ENCODE data around the gene ADCY3.
"Not testable (repeated sequence)": the region's sequence is repeated elsewhere in the genome, so short reads cannot be mapped to it uniquely, and the experiment has no call there.

ADCY3 gene

DNA sequence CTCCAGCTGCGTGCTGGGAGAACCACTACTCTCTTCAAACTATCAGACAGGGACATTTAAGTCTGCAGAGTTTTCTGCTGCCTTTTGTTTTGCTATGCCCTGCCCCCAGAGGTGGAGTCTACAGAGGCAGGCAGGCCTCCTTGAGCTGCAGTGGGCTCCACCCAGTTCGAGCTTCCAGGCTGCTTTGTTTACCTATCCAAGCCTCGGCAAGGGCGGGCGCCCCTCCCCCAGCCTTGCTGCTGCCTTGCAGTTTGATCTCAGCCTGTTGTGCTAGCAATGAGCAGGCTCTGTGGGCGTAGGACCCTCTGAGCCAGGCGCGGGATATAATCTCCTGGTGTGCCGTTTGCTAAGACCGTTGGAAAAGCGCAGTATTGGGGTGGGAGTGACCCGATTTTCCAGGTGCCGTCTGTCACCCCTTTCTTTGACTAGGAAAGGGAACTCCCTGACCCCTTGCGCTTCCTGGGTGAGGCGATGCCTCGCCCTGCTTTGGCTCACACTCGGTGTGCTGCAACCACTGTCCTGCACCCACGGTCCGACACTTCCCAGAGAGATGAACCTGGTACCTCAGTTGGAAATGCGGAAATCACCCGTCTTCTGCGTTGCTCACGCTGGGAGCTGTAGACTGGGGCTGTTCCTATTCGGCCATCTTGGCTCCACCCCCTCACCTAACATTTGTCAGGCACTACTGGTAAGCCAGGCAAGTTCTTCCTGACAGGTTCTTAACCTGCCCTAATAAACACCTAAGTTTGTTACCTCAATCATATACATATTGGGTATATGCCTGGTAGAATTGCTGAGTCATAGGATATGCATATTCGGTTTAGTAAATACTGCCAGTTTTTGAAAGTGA lies 114.0 kb downstream of the ADCY3 start:
- not testable (repeated sequence) for DNase-seq

DNA sequence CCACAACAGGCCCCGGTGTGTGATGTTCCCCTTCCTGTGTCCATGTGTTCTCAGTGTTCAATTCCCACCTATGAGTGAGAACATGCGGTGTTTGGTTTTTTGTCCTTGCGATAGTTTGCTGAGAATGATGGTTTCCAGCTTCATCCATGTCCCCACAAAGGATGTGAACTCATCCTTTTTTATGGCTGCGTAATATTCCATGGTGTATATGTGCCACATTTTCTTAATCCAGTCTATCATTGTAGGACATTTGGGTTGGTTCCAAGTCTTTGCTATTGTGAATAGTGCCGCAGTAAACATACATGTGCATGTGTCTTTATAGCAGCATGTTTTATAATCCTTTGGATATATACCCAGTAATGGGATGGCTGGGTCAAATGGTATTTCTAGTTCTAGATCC lies 119.5 kb downstream of the ADCY3 start:
- DNase-seq: not testable (repeated sequence)

DNA sequence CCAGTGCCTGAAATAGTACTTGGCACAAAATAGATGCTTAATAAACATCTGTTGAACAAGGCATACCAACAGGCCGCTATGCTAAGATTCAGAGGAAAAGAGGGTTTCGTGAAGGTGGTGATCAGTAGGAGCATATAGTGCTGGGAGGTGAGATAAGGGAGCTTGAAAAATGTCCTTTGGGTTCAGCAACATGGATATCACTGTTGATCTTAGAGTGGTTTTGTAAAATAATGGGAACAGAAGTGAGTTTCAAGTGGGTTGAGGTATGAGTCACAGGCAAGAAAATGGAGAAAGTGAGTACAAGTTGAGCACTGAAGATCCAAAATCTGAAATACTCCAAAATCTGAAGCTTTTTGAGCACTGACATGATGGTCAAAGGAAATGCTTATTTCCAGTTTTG lies 122.4 kb downstream of the ADCY3 start:
- no peak for DNase-seq

GRCh38 chr2:24793761-24794435 lies 126.1 kb downstream of the ADCY3 start:
- no peak for DNase-seq

GRCh38 chr2:24792874-24793760 lies 126.9 kb downstream of the ADCY3 start, which contains the start of the genes CENPO and PTRHD1:
Gene CENPO, plus strand, starts transcription at chr2:24793425. Its CDS starts 495 bp downstream, at chr2:24793920.
Gene PTRHD1, minus strand, starts transcription at chr2:24793391. Its CDS starts 14 bp downstream, at chr2:24793377.
- peak; percentile 89 to 96 for DNase-seq

GRCh38 chr2:24792542-24792873 lies 127.5 kb downstream of the ADCY3 start:
- DNase-seq: no peak

GRCh38 chr2:24791452-24791851 lies 128.6 kb downstream of the ADCY3 start:
- DNase-seq: no peak

GRCh38 chr2:24788816-24789215 lies 131.2 kb downstream of the ADCY3 start:
- DNase-seq: no peak

DNA sequence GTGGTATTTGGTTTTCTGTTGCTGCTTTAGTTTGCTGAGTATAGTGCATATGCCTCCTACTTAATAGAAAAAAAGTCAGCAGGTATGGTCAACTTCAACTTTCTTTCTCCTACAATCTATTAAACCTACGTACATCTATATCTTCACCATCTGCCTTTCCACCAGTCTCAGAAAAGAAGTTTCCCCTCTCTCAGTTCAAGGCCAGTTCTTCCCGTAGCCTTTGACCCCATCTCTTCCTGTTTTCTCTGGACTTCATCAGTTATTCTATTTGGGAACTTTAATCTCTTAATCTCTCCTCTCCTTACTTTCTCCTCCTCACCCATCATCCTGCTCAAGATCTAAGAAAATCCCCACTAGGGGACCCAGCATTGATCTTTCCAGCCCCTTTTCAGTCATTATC lies 132.5 kb downstream of the ADCY3 start:
- DNase-seq: no peak

GRCh38 chr2:24785671-24786321 lies 134.2 kb downstream of the ADCY3 start:
- no peak for DNase-seq

- no peak for DNase-seq
Measured at GRCh38 chr2:24783641-24784040, 136.4 kb downstream of the ADCY3 start.

DNA sequence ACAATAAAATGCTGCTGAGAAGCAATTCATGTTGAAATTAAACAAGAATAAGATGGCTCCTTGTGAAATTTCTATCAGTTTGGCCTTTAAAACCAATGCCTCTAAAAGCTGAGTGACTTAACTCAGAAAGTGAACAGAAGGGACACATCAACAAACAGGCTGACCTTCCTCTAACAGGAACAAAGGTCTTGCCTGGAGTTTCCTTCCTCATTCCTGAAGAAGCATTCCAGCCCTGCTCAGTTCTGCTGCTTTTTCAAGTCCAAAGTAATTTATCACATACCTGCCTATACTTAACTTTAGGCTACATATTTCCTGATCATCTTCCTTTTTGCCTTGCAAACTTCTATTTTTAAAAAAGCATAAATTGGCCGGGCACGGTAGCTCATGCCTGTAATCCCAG lies 140.9 kb downstream of the ADCY3 start:
- no peak for DNase-seq

GRCh38 chr2:24774373-24774772 lies 145.7 kb downstream of the ADCY3 start:
- DNase-seq: no peak

- no peak for DNase-seq
Measured at GRCh38 chr2:24771764-24772586, 148.1 kb downstream of the ADCY3 start.

DNA sequence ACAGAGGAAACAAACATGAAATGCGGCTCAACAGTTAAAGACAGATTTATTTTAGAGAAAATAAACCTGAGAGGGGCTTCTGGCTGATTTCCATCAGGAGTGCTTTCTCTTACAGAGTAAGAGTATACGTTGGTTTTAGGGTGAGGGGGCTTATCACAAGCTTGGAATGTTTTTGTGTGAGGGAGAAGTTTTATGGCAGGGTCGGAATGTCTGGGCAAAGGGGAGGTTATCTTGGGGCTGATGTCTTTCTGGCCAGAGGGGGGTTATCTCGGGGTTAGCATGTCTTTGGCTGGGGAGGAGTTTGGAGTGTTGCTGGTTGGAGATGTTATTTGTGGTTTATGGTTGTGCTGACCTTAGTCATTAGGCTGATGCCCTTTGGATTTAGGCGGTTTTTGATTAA lies 149.0 kb downstream of the ADCY3 start:
- no peak for DNase-seq

Data from hippocampal formation (tissue), 2 donors.